Aorta (tissue), 5 donors: ENCODE data around the gene KRT7. TPM values are rescaled to one million over a fixed set of nuclear protein-coding genes. Genes with fewer than 3 reads are reported as not detected.

ENCODE experiments used
- ATAC-seq: fragments of 200-7000 bp; cut with Tn5 transposase; one replicate; pipeline ENCODE4 v1.9.1; 2022; ENCODE audit warnings: moderate library complexity; ENCODE audit not compliant: low FRiP score
- DNase-seq, 2 donors: peaks; one replicate each; pipeline ENCODE4 v3.0.0-alpha.2; 2020
- H3K27ac ChIP-seq, 2 donors: one replicate each; pipeline ENCODE4 v1.5.1; 2013; ENCODE audit warnings: low read length in 2 of 2, mild to moderate bottlenecking in 2 of 2, moderate library complexity in 2 of 2, control low read depth in 1 of 2, inconsistent platforms in 1 of 2, low read depth in 1 of 2
- H3K27me3 ChIP-seq, 2 donors: one replicate each; pipeline ENCODE4 v1.6.1; 2013; ENCODE audit warnings: control low read depth in 1 of 2, low read length in 1 of 2, mild to moderate bottlenecking in 1 of 2, moderate library complexity in 1 of 2; ENCODE audit not compliant: insufficient read depth in 2 of 2, control insufficient read depth in 1 of 2
- H3K36me3 ChIP-seq, 2 donors: one replicate each; pipeline ENCODE4 v1.6.1; 2013; ENCODE audit warnings: control low read depth in 1 of 2, low read length in 1 of 2, mild to moderate bottlenecking in 1 of 2; ENCODE audit not compliant: insufficient read depth in 2 of 2, control insufficient read depth in 1 of 2
- H3K4me1 ChIP-seq, 2 donors: one replicate each; pipeline ENCODE4 v1.6.1; 2013; ENCODE audit warnings: low read length in 2 of 2, control low read depth in 1 of 2, mild to moderate bottlenecking in 1 of 2, moderate library complexity in 1 of 2; ENCODE audit not compliant: insufficient read depth in 2 of 2, control insufficient read depth in 1 of 2
- H3K4me3 ChIP-seq, 2 donors: one replicate each; pipeline ENCODE4 v1.5.1; 2013; ENCODE audit warnings: low read length in 2 of 2, control low read depth in 1 of 2, mild to moderate bottlenecking in 1 of 2
- H3K9me3 ChIP-seq: one replicate; pipeline ENCODE4 v1.6.1; 2013; ENCODE audit warnings: mild to moderate bottlenecking, low read length; ENCODE audit not compliant: control insufficient read depth
- WGBS, 2 donors: extraction: QIAGEN DNeasy Blood & Tissue Kit; methylation state at CpG; one replicate each; pipeline ENCODE4 v1.1.7; 2013; 5-methylcytosine and 5-hydroxymethylcytosine counted together
- intact Hi-C, 2 donors: fragments of 100-400 bp; cut with DNase I; formaldehyde crosslinking; loops; one replicate each; pipeline versions ENCODE4 v1.14.2 to v1.15.0; 2022
- polyA plus RNA-seq, 2 donors: library from polyadenylated mRNA; stranded (reverse); fragments of 200-250 nt; gene quantifications; one replicate each; pipeline ENCODE4 v1.2.3, GENCODE V29; 2013
- total RNA-seq, 2 donors: library from RNA; stranded (reverse); fragmentation: NEBNext Ultra II Directional; extraction: Animal tissue kit (Norgen Biotek cat#: 25700); gene quantifications; one replicate each; pipeline ENCODE4 v1.2.1, GENCODE V29; 2021
- donor health status: healthy with polysubstance abuse.
- donor health status: Bipolar disorder and iron deficiency.
- donor health status: DM: no; HTN: no; CAD: no.
- donor health status: DM: no; HTN: no; CAD: no.
- donor health status: DM: yes; HTN: yes; CAD: no.

Gene KRT7
- total and polyA plus RNA-seq, 4 donors: 8.7 to 110 (median 50.0) TPM

DNA sequence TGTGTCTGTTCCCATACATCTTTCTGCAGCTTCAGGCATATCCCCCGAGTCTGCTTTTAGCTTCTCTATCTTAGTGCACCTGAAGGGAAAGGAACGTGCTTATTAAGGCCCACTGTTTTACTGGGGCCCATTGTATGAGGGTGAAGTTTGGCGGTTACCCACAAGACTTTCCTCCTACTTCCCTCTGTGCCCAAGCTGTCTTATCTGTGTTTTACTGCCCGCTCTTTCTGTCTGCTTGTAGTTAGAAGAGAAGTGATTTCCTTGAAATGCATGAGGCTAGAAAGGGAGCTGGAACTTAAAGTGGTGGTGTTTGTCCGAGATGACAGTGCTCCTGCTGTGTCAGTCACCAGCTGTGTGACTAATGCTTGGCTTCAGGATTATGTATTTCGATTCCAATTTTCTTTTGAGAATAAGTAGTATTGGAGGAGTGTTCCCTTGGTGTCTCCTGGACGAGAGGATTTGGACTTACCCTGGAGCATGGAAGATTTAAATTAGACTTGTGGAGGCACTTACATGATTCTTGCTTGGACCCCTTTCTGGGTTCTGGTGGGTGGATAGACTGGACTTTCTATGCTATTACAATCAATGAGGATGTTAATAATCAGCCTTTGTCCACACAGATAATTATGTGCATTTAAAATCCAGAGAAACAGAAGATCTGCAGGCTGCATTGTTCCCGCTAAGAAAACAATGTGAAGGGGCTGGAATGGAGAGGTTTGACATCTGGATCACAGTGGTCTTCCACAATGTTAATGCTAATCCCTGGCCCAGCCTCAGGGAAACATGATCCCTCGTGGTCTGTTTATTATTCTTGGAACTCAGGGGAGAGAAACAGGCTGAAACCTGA is 27.5 kb downstream of the KRT7 start:
- H3K4me1 ChIP-seq: no peaks in the 10 kb centered on the region
- ATAC-seq (no peak), DNase-seq (peak in 1 of 2 donors; percentile 2)
- no peaks in the 10 kb centered on the region for H3K36me3 ChIP-seq
- no peaks in the 10 kb centered on the region for H3K27me3 ChIP-seq
- H3K4me3 ChIP-seq: no peak overlapping the region
- no peaks in the 10 kb centered on the region for H3K9me3 ChIP-seq
- WGBS, 2 donors: 72 to 75% methylated on average over 9 of the region's 9 CpGs
- intact Hi-C loops: no loop called here
- H3K27ac ChIP-seq: no peak overlapping the region

DNA sequence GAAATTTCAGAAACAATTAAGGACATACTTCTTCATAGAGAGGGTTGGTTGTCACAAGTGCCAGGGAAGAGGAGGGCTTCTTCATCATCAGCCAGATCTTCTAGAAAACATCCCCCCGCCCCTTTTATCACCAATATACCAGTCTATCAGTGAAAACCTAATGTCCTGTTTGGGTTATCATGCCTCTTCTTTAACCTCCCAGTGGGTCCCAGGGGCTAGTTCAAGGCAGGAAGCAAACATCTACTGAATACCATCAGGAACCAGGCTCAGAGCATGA is 28.1 kb downstream of the KRT7 start:
- intact Hi-C loops: no loop called here
- H3K4me1 ChIP-seq: no peaks in the 10 kb centered on the region
- no peaks in the 10 kb centered on the region for H3K36me3 ChIP-seq
- 80 to 92% methylated on average over 1 of the region's 1 CpG for WGBS, 2 donors
- no peak overlapping the region for H3K4me3 ChIP-seq
- ATAC-seq (no peak), DNase-seq (no peak)
- no peaks in the 10 kb centered on the region for H3K9me3 ChIP-seq
- no peak overlapping the region for H3K27ac ChIP-seq
- no peaks in the 10 kb centered on the region for H3K27me3 ChIP-seq

DNA sequence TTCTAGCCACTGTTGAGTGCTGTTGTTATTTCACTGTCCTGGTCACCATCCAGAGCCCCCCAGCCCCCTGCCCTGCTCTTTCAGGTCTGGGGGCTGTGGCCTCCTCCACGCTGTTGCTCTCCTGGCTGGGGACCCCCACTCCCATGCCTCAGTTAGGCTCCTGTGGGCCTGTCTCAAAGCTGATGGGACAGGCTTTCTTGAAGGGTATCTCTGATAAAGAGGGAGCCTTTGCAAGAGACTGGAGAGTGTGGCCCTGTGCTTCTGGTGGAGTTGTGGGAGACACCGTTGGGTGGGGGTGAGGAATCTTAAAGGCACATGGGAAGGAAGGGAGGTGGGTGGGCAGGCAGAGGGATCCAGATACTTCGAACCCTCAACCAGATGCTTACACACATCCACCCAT is 29.2 kb downstream of the KRT7 start:
- 87 to 93% methylated on average over 3 of the region's 3 CpGs for WGBS, 2 donors
- H3K27ac ChIP-seq: no peak overlapping the region
- H3K36me3 ChIP-seq: no peaks in the 10 kb centered on the region
- H3K27me3 ChIP-seq: no peaks in the 10 kb centered on the region
- no peak for ATAC-seq
- intact Hi-C loops: no loop called here
- no peaks in the 10 kb centered on the region for H3K9me3 ChIP-seq
- H3K4me1 ChIP-seq: no peaks in the 10 kb centered on the region
- peak in 1 of 2 donors; percentile 46 for DNase-seq
- H3K4me3 ChIP-seq: no peak overlapping the region

DNA sequence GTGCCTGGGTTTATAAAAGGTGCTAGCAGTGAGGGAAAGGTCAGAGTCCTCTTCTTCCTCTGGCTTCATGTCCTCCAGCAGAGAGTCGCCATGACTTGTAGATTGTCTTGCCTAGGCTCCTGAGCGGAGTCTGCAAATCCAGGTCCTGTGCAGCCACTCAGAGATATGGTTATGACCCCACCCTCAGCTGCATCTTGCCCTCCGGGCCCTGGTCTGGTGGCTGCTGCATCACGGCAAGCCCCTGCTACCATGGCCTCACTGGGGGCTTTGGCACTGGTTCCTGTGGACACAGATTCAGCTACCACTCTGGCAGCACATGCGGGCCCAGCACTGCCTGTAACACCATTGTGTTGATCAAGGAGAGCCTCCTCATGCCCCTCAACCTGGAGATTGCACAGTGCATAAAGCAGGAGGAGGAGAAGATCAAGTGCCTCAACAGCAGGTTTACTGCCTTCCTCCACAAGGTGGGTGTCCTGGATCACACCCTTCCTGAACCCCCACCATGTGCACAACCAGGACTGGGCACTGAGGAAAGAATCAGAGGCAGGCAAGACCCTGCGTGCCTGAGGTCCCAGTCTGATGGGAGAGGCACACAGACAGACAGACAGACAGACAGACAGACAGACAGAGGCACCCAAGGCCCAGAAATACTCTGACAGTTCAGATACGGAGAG is 30.9 kb downstream of the KRT7 start:
- no peaks in the 10 kb centered on the region for H3K9me3 ChIP-seq
- ATAC-seq (no peak), DNase-seq (peak in 1 of 2 donors; percentile 53)
- no peaks in the 10 kb centered on the region for H3K4me1 ChIP-seq
- no peaks in the 10 kb centered on the region for H3K27me3 ChIP-seq
- H3K27ac ChIP-seq: no peak overlapping the region
- H3K4me3 ChIP-seq: no peak overlapping the region
- intact Hi-C loops: no loop called here
- 89 to 92% methylated on average over 7 of the region's 7 CpGs for WGBS, 2 donors
- no peaks in the 10 kb centered on the region for H3K36me3 ChIP-seq

DNA sequence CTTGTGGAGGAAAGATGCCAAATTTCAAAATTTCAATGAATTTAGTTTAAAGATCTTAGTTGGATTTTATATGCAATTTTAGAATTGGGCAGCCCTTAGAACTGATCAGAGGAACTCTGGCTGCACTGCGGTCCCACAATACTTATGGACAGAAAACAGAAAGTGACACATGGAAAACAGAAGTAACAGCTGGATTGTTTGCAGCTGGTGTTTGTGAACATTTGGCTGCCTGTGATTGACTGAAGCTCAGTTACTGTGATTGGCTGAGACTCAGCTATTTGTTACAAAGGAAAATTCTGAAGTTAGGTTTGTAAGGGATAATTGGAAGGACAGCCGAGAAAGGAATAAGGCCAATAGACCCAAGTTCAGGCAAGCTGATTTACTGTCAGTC is 31.4 kb downstream of the KRT7 start:
- no peak overlapping the region for H3K4me3 ChIP-seq
- H3K27ac ChIP-seq: no peak overlapping the region
- intact Hi-C loops: no loop called here
- H3K36me3 ChIP-seq: no peaks in the 10 kb centered on the region
- no peaks in the 10 kb centered on the region for H3K4me1 ChIP-seq
- no peak for DNase-seq
- H3K9me3 ChIP-seq: no peaks in the 10 kb centered on the region
- WGBS, 2 donors: 79 to 86% methylated on average over 2 of the region's 2 CpGs
- ATAC-seq: no peak
- H3K27me3 ChIP-seq: no peaks in the 10 kb centered on the region

DNA sequence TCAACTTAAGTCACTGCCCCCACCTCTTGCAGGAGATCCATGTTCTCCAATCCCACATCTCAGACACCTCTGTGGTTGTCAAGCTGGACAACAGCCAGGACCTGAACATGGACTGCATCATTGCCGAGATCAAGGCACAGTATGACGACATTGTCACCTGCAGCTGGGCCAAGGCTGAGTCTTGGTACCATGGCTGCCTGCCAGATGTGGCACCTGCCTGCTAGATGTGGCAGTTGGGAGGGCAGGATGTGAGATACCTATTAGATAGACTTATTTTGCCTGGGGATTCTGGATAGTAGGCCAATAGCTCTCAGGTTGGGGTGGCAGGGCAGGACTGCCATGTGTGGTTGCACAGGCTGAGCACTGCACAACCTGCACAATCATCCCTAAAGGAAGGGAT is 33.5 kb downstream of the KRT7 start:
- whole genome bisulfite sequencing, 2 donors: 94 to 99% methylated on average over 2 of the region's 2 CpGs
- no peak overlapping the region for H3K4me3 ChIP-seq
- no peaks in the 10 kb centered on the region for H3K9me3 ChIP-seq
- no peak overlapping the region for H3K27ac ChIP-seq
- H3K4me1 ChIP-seq: no peaks in the 10 kb centered on the region
- H3K36me3 ChIP-seq: no peaks in the 10 kb centered on the region
- DNase-seq (no peak), ATAC-seq (no peak)
- H3K27me3 ChIP-seq: no peaks in the 10 kb centered on the region
- intact Hi-C loops: no loop called here

DNA sequence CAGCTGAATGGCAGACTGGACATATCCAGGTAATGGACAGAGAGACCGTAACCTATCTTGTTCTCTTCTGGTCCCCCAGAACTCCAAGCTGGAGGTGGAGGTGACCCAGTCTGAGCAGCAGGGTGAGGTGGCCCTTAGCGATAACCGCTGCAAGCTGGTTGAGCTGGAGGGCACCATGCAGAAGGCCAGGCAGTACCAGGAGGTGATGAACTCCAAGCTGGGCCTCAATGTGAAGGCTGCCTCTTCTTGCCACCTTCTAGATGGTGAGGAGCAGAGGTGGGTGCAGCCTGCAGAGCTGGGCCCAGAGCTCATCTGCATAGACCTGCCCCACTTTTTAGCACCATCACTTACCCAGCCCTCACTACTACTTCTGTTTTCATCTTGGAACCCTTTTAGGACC is 34.2 kb downstream of the KRT7 start:
- Histone ChIP-seq H3K36me3 (no peaks in the 10 kb centered on the region), H3K4me1 (no peaks in the 10 kb centered on the region), H3K9me3 (no peaks in the 10 kb centered on the region), H3K27me3 (no peaks in the 10 kb centered on the region), H3K27ac (no peak overlapping the region), H3K4me3 (no peak overlapping the region)
- ATAC-seq (no peak), DNase-seq (peak in 1 of 2 donors; percentile 24)
- WGBS, 2 donors: 96 to 97% methylated on average over 3 of the region's 3 CpGs
- intact Hi-C loops: no loop called here

DNA sequence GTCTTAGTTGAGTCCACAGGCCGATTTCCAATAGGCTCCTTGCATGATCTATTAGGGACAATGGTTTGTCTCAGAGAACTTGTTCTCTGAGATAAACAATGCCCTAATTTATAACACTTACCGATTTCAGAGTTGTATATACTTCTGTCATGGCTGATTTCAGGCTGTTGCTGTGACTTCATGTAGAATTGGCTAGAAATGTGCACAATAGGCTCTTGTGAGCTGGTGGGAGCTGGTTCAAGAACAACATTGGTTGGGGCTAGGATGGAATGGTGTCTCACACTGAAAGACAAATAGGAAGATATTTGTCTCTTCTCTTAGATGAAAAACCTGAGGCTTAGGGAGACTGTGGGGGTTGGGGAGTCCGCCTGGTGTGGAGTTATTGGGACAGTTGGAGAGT is 34.7 kb downstream of the KRT7 start:
- H3K9me3 ChIP-seq: no peaks in the 10 kb centered on the region
- no peak for DNase-seq
- H3K27me3 ChIP-seq: no peaks in the 10 kb centered on the region
- ATAC-seq: no peak
- no peaks in the 10 kb centered on the region for H3K36me3 ChIP-seq
- H3K4me3 ChIP-seq: no peak overlapping the region
- 88% methylated on average over 3 of the region's 3 CpGs for WGBS, 2 donors
- H3K4me1 ChIP-seq: no peaks in the 10 kb centered on the region
- intact Hi-C loops: no loop called here
- peak overlapping the region in 1 of 2 donors; percentile 0 for H3K27ac ChIP-seq

DNA sequence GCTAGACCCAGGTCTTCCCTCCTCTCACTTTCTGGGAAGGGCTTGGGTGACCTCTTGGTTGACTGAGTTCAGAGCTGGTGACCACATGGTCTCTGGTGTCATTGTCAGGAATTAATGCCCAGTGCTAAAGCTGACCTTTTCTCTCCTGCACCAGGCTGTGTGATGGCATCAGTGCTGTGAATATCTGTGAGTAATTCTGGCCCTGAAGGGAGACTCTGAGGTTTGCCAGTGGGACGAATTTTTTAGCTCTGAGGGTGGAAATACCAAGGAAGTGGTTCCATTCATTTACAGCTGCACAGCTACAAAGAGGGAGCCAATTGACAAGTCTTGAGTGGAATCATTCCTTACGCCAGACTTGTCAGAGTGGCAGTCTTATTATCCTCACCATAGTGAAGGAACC is 35.2 kb downstream of the KRT7 start:
- intact Hi-C loops: no loop called here
- DNase-seq (no peak), ATAC-seq (no peak)
- H3K9me3 ChIP-seq: no peaks in the 10 kb centered on the region
- no peaks in the 10 kb centered on the region for H3K36me3 ChIP-seq
- no peaks in the 10 kb centered on the region for H3K4me1 ChIP-seq
- H3K27ac ChIP-seq: peak overlapping the region in 1 of 2 donors; percentile 0
- H3K4me3 ChIP-seq: no peak overlapping the region
- 21 to 35% methylated on average over 2 of the region's 2 CpGs for WGBS, 2 donors
- no peaks in the 10 kb centered on the region for H3K27me3 ChIP-seq
